ENCODE results near the gene DDX10.

DDX10 gene

GRCh38 chr11:108881131-108881530, 216.3 kb downstream of the DDX10 start:
- no peak overlapping the region for H3K27ac ChIP-seq
- TF ChIP-seq CTCF (conservative IDR thresholded peaks at IDR 0.05) (no peak), ZFX (IDR thresholded peaks at IDR 0.05) (no peak)

DNA sequence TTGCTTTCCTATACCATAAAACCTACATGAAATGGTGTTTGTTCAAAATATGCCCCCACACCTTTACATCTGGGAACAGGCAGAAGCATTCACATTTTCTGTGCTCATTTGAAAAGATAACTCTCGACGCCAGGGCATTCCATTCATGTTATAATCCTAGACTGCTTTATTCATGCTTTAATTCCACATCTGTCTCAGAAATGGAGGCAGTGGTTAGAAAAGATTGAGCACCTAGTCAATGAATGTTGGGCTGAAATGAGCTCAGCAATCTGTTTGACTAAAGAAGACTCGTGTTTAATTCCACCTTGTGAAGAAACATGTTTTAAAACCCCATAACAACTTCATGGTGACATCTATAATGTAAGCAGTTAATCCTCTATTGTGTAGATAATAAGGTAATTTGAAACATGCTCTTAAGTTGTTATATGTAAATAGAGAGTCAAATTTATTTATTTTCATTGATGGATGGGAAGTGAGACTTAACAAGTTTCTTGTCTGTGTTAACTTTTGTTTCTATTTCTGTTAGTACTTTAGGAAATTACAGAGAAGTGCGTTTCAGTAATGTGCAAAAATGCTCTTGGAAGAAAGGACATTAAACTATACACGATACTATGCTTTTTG, 217.5 kb downstream of the DDX10 start:
- H3K27ac ChIP-seq, result no peak overlapping the region
- TF ChIP-seq ZFX (IDR thresholded peaks at IDR 0.05) (no peak), CTCF (conservative IDR thresholded peaks at IDR 0.05) (no peak)

DNA sequence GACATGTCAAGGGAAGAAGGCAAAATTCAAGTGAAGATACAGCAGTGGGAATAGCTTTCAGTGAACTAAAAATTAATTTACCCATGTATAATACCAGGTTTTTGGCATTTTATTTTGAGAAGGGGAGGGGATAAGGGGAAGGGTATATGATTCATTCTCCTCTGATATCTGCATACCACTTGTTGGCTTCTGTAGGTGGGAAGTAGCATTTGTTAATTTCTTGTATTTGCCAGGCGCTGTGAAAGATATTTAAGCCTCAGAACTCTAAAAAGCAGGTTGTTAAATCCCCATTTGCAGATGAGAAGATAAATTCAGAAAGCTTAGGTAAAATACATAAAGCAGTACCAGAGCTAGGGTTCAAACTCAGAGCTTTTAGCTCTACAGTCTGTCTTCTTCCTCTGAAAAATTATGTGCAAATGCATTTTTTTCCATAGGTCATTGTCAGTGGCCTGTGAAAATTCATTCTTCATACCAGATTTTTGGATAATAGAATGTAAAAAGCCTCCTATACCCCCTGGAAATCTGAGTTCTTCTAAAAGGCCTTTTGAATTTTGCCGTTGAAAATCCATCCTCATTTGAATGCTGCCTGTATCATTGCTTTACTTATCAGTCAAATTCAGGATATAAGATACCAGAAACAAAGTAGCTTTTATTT, 221.3 kb downstream of the DDX10 start:
- no peak overlapping the region for H3K27ac ChIP-seq
- no peak for TF ChIP-seq CTCF (conservative IDR thresholded peaks at IDR 0.05)
- TF ChIP-seq ZFX (IDR thresholded peaks at IDR 0.05), result no peak

DNA sequence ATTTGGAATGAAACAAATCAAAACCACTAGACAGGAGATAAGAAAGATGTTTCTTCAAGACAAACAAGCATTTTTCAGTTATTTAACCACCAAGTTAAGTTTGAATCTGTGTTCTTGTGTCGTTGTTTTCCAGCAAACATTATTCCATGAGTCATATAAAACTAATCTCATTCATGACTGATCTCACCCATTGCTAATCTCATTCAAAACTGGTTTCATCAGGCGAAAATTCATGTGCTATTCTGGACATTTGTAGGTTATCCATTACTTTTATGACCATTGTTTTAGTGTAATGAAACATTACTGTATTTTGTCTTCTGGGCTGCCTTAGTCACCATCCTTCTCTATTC, 221.8 kb downstream of the DDX10 start:
- no peak overlapping the region for H3K27ac ChIP-seq
- no peak for TF ChIP-seq ZFX (IDR thresholded peaks at IDR 0.05)
- TF ChIP-seq CTCF (conservative IDR thresholded peaks at IDR 0.05), result no peak

DNA sequence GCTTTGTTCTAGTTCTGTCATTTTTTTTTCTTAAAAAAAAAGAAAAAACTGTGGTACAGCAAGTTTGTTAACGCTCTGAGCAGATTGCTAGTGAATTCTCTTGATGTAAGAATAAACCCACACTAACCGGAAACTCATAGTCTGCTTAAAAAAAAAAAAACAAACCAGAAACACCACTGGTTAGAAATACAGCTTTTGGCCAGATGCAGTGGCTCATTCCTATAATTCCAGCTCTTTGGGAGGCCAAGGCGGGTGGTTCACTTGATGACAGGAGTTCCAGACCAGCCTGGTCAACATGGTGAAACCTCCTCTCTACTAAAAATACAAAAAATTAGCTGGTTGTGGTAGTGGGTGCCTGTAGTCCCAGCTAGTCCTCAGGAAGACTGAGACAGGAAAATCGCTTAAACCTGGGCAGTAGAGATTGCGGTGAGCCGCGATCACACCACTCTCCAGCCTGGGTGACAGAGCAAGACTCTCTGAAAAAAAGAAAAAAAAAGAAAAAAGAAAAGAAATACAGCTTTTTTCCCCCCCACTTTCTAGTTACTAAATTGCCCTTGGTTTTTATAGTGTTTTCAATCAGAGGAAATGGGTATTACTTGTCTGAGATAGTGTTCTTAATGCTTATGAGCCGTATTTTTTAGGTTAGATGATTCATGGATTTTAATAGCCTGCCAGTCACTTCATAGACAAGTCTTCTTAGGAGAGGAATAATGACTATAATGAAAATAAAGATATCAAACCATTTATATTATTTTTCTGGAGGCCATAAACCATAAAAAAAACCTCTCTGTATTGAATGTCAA, 222.8 kb downstream of the DDX10 start:
- TF ChIP-seq ZFX (IDR thresholded peaks at IDR 0.05) (no peak), CTCF (conservative IDR thresholded peaks at IDR 0.05) (no peak)
- H3K27ac ChIP-seq, result no peak overlapping the region

DNA sequence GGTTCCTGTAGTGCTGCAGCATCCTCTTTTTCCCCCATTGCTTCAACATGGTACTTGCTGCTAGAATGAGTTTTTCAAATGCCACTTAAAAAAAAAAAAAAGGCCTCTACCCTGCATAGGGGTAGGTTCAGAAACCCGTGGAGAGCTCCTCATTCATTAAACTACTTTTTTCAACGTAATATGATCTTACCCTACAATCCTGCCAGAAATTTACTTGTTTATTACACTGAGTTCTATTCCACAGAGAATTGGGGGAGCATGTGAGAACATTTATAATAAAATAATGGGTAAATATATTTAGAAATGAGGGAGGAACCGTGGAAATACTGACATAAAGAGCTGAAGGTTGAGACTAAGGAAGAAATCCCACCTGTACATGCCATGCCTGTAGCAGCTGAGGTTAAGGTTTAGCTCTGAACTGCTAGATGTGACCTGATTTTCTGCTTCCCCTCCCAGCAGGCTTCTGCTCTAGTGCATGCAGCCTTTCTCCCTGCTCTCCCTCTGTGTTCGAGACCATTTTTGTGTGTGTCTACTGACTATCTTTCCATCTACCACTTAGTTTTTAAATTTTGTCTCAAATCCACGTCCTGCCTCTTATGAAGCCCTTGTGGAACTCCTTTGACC, 225.7 kb downstream of the DDX10 start:
- TF ChIP-seq CTCF (conservative IDR thresholded peaks at IDR 0.05) (no peak), ZFX (IDR thresholded peaks at IDR 0.05) (no peak)
- H3K27ac ChIP-seq, result no peak overlapping the region

- no peak for TF ChIP-seq ZFX (IDR thresholded peaks at IDR 0.05)
- no peak for TF ChIP-seq CTCF (conservative IDR thresholded peaks at IDR 0.05)
- H3K27ac ChIP-seq, result no peak overlapping the region
These were observed 226.3 kb downstream of the DDX10 start for GRCh38 chr11:108891143-108891542.
